Measurements from ENCODE around the gene SRBD1.

SRBD1 gene

GRCh38 chr2:45631319-45631718 lies 20.3 kb upstream of the SRBD1 start:
- H3K27ac ChIP-seq: no peak overlapping the region
- TF ChIP-seq CTCF (IDR thresholded peaks at IDR 0.05): no peak
- no peak for TF ChIP-seq ZFX (IDR thresholded peaks at IDR 0.05; ENCODE audit: borderline replicate concordance)

- H3K27ac ChIP-seq: no peak overlapping the region
- no peak for TF ChIP-seq CTCF (IDR thresholded peaks at IDR 0.05)
- TF ChIP-seq ZFX (IDR thresholded peaks at IDR 0.05; ENCODE audit: borderline replicate concordance): no peak
Measured at GRCh38 chr2:45629971-45630370, 18.9 kb upstream of the SRBD1 start.

GRCh38 chr2:45627911-45628310 lies 16.8 kb upstream of the SRBD1 start:
- H3K27ac ChIP-seq: no peak overlapping the region
- TF ChIP-seq CTCF (IDR thresholded peaks at IDR 0.05) (no peak), ZFX (IDR thresholded peaks at IDR 0.05; ENCODE audit: borderline replicate concordance) (no peak)

GRCh38 chr2:45626387-45627221 lies 15.5 kb upstream of the SRBD1 start:
- H3K27ac ChIP-seq: no peak overlapping the region
- TF ChIP-seq ZFX (IDR thresholded peaks at IDR 0.05; ENCODE audit: borderline replicate concordance): no peak

- TF ChIP-seq CTCF (IDR thresholded peaks at IDR 0.05) (no peak), ZFX (IDR thresholded peaks at IDR 0.05; ENCODE audit: borderline replicate concordance) (no peak)
- no peak overlapping the region for H3K27ac ChIP-seq
Measured at GRCh38 chr2:45625824-45626223, 14.8 kb upstream of the SRBD1 start.

- no peak overlapping the region for H3K27ac ChIP-seq
- TF ChIP-seq CTCF (IDR thresholded peaks at IDR 0.05) (no peak), ZFX (IDR thresholded peaks at IDR 0.05; ENCODE audit: borderline replicate concordance) (no peak)
Measured at GRCh38 chr2:45623098-45623497, 12.0 kb upstream of the SRBD1 start.

GRCh38 chr2:45622336-45623075 lies 11.4 kb upstream of the SRBD1 start:
- TF ChIP-seq ZFX (IDR thresholded peaks at IDR 0.05; ENCODE audit: borderline replicate concordance) (no peak), CTCF (IDR thresholded peaks at IDR 0.05) (no peak)

More at GRCh38 chr2:45622336-45623075, 11.4 kb upstream of the SRBD1 start:
- no peak overlapping the region for H3K27ac ChIP-seq

All from 22Rv1 (cell line).